ENCODE results near the gene PRSS37. TPM values are rescaled to one million over a fixed set of nuclear protein-coding genes. Genes with fewer than 3 reads are reported as not detected.

PRSS37 gene
- total RNA-seq, 1 experiment from 2014 or later: not detected

- Histone ChIP-seq H3K9me2 (ENCODE audit: insufficient read depth) (no peaks in the 10 kb centered on the region), H3K27ac (ENCODE audit: low read depth, low read length) (no peak overlapping the region), H3K27me3 (ENCODE audit: insufficient read depth, low read length) (no peaks in the 10 kb centered on the region), H3K4me2 (ENCODE audit: low read length) (no peak overlapping the region), H3K9ac (ENCODE audit: low read length) (no peak overlapping the region), H3K79me2 (ENCODE audit: insufficient read depth, low read length) (no peaks in the 10 kb centered on the region), H3K9me3 (ENCODE audit: control insufficient read depth in 1 of 2, insufficient read depth in 1 of 2, low read depth in 1 of 2, low read length in 2 of 2) (no peaks in the 10 kb centered on the region), H2AFZ (ENCODE audit: low read depth, low read length, poor library complexity, severe bottlenecking) (no peak overlapping the region), H4K20me1 (ENCODE audit: insufficient read depth) (no peaks in the 10 kb centered on the region), H3K4me1 (ENCODE audit: control insufficient read depth in 1 of 2, insufficient read depth in 2 of 2, low read length in 2 of 2) (no peaks in the 10 kb centered on the region), H3K4me3 (replicated peaks in 1 of 2; ENCODE audit: low read depth in 1 of 2, low read length in 2 of 2) (no peak overlapping the region), H3K36me3 (ENCODE audit: control insufficient read depth in 1 of 2, insufficient read depth in 2 of 2, low read length in 2 of 2) (no peaks in the 10 kb centered on the region)
- TF ChIP-seq CEBPB (IDR thresholded peaks at IDR 0.05; ENCODE audit: low read depth) (no peak), SP1 (IDR thresholded peaks at IDR 0.05; ENCODE audit: low read depth) (no peak), SRF (IDR thresholded peaks at IDR 0.05; ENCODE audit: low read depth) (no peak)
- RAD21 ChIA-PET (ENCODE audit: low non-redundant PET in 1 of 2, low total read pairs in 2 of 2, uncharacterized antibody in 2 of 2, unreplicated experiment in 2 of 2): no interaction called here
- no peak for DNase-seq (ENCODE audit: low read depth, low spot score)
- POLR2A ChIA-PET: no interaction called here
- no peak for ATAC-seq
- intact Hi-C loops (cut with micrococcal nuclease): no loop called here
- BruUV-seq (replicated peaks): no TSS peak
- CTCF ChIA-PET: no interaction called here
Measured at GRCh38 chr7:141866974-141867373, 25.7 kb upstream of the PRSS37 start.

- no peak overlapping the region for H3K4me2 ChIP-seq (ENCODE audit: low read length)
Measured at GRCh38 chr7:141864765-141865447, 23.6 kb upstream of the PRSS37 start.

More at GRCh38 chr7:141864765-141865447, 23.6 kb upstream of the PRSS37 start:
- RAD21 ChIA-PET (ENCODE audit: low non-redundant PET in 1 of 2, low total read pairs in 2 of 2, uncharacterized antibody in 2 of 2, unreplicated experiment in 2 of 2): no interaction called here
- Histone ChIP-seq H3K9ac (ENCODE audit: low read length) (no peak overlapping the region), H3K4me1 (ENCODE audit: control insufficient read depth in 1 of 2, insufficient read depth in 2 of 2, low read length in 2 of 2) (no peaks in the 10 kb centered on the region), H4K20me1 (ENCODE audit: insufficient read depth) (no peaks in the 10 kb centered on the region), H3K27ac (ENCODE audit: low read depth, low read length) (no peak overlapping the region), H3K36me3 (ENCODE audit: control insufficient read depth in 1 of 2, insufficient read depth in 2 of 2, low read length in 2 of 2) (no peaks in the 10 kb centered on the region), H3K4me3 (replicated peaks in 1 of 2; ENCODE audit: low read depth in 1 of 2, low read length in 2 of 2) (no peak overlapping the region), H3K9me3 (ENCODE audit: control insufficient read depth in 1 of 2, insufficient read depth in 1 of 2, low read depth in 1 of 2, low read length in 2 of 2) (no peaks in the 10 kb centered on the region), H3K9me2 (ENCODE audit: insufficient read depth) (no peaks in the 10 kb centered on the region), H3K79me2 (ENCODE audit: insufficient read depth, low read length) (no peaks in the 10 kb centered on the region), H3K27me3 (ENCODE audit: insufficient read depth, low read length) (no peaks in the 10 kb centered on the region), H2AFZ (ENCODE audit: low read depth, low read length, poor library complexity, severe bottlenecking) (no peak overlapping the region)
- ATAC-seq (no peak), DNase-seq (ENCODE audit: low read depth, low spot score) (no peak)
- BruUV-seq (replicated peaks): no TSS peak
- TF ChIP-seq POLR2A (IDR thresholded peaks at IDR 0.05; ENCODE audit: borderline replicate concordance, extremely low read depth, insufficient read depth, insufficient read length) (no peak), POLR2AphosphoS5 (IDR thresholded peaks at IDR 0.05; ENCODE audit: low read depth, low read length) (no peak), CTCF (IDR thresholded peaks at IDR 0.05 in 2 of 3, conservative IDR thresholded peaks at IDR 0.05 in 1 of 3; ENCODE audit: borderline replicate concordance in 1 of 3, insufficient read depth in 1 of 3, low read depth in 2 of 3, low read length in 2 of 3) (no peak), EZH2phosphoT487 (IDR thresholded peaks at IDR 0.05; ENCODE audit: borderline replicate concordance) (no peak), FOSL1 (IDR thresholded peaks at IDR 0.05; ENCODE audit: low read depth) (no peak), CEBPB (IDR thresholded peaks at IDR 0.05; ENCODE audit: low read depth) (no peak), YY1 (IDR thresholded peaks at IDR 0.05; ENCODE audit: extremely low read depth, insufficient replicate concordance, low read depth, low read length) (no peak), SP1 (IDR thresholded peaks at IDR 0.05; ENCODE audit: low read depth) (no peak)
- CTCF ChIA-PET: no interaction called here
- intact Hi-C loops (cut with micrococcal nuclease): no loop called here
- POLR2A ChIA-PET: no interaction called here

Data from HCT116 (cell line).